Liver (tissue), 3 donors: ENCODE data around the gene AQP5.

Source experiments
- ATF3 ChIP-seq: IDR thresholded peaks from 2 replicates; pipeline ENCODE4 v1.6.1; 2016; ENCODE audit warnings: antibody characterized with exemption
- CTCF ChIP-seq: fragments of 150-350 bp; IDR thresholded peaks from 2 replicates; pipeline ENCODE4 v1.5.1; 2017; ENCODE audit warnings: improper control_type of control experiment, low read depth, low read length; ENCODE audit not compliant: missing input control
- EGR1 ChIP-seq, 2 donors: IDR thresholded peaks; 2 replicates each; pipeline ENCODE4 v1.6.1; 2016 to 2018; ENCODE audit warnings: antibody characterized with exemption in 2 of 2, low read depth in 2 of 2
- FOXA1 ChIP-seq: IDR thresholded peaks from 2 replicates; pipeline ENCODE4 v1.6.1; 2016; ENCODE audit warnings: antibody characterized with exemption
- GABPA ChIP-seq, 2 donors: IDR thresholded peaks in 1 of 2; conservative IDR thresholded peaks in 1 of 2; 2 replicates each; pipeline ENCODE4 v1.6.1; 2016; ENCODE audit warnings: antibody characterized with exemption in 2 of 2, mild to moderate bottlenecking in 1 of 2, moderate library complexity in 1 of 2
- HNF4A ChIP-seq, 2 donors: conservative IDR thresholded peaks; 2 replicates each; pipeline ENCODE4 v1.6.1; 2016; ENCODE audit warnings: antibody characterized with exemption in 2 of 2, mild to moderate bottlenecking in 2 of 2
- JUND ChIP-seq, 2 donors: IDR thresholded peaks; 2 replicates each; pipeline ENCODE4 v1.6.1; 2016; ENCODE audit warnings: antibody characterized with exemption in 2 of 2
- MAX ChIP-seq: IDR thresholded peaks from 2 replicates; pipeline ENCODE4 v1.6.1; 2016; ENCODE audit warnings: antibody characterized with exemption
- RAD21 ChIP-seq, 2 donors: IDR thresholded peaks; 2 replicates each; pipeline ENCODE4 v1.6.1; 2016; ENCODE audit warnings: antibody characterized with exemption in 2 of 2, mild to moderate bottlenecking in 2 of 2
- REST ChIP-seq: IDR thresholded peaks from 2 replicates; pipeline ENCODE4 v1.6.1; 2016; ENCODE audit warnings: antibody characterized with exemption, mild to moderate bottlenecking
- SP1 ChIP-seq: IDR thresholded peaks from 2 replicates; pipeline ENCODE4 v1.6.1; 2018; ENCODE audit warnings: antibody characterized with exemption, mild to moderate bottlenecking
- TAF1 ChIP-seq: conservative IDR thresholded peaks from 2 replicates; pipeline ENCODE4 v1.6.1; 2016; ENCODE audit warnings: antibody characterized with exemption, mild to moderate bottlenecking
- YY1 ChIP-seq: IDR thresholded peaks from 2 replicates; pipeline ENCODE4 v1.6.1; 2016; ENCODE audit warnings: antibody characterized with exemption, mild to moderate bottlenecking
- donor health status: healthy.
- donor health status: healthy.

GRCh38 chr12:49924628-49925246 is 36.9 kb upstream of the AQP5 start:
- no peak for TF ChIP-seq CTCF
- TF ChIP-seq REST, result no peak
- no peak for TF ChIP-seq JUND (IDR thresholded peaks at IDR 0.05)
- TF ChIP-seq TAF1, result no peak
- no peak for TF ChIP-seq FOXA1
- no peak for TF ChIP-seq MAX
- no peak for TF ChIP-seq HNF4A (conservative IDR thresholded peaks at IDR 0.05)
- TF ChIP-seq GABPA (IDR thresholded peaks at IDR 0.05 in 1 of 2, conservative IDR thresholded peaks at IDR 0.05 in 1 of 2), result no peak
- no peak for TF ChIP-seq RAD21 (IDR thresholded peaks at IDR 0.05)
- TF ChIP-seq YY1, result no peak
- TF ChIP-seq ATF3, result no peak
- no peak for TF ChIP-seq EGR1 (IDR thresholded peaks at IDR 0.05; ENCODE audit: low read depth in 2 of 2)
- no peak for TF ChIP-seq SP1
